ENCODE data around the gene SNX12.
"Not testable (repeated sequence)": the region's sequence is repeated elsewhere in the genome, so short reads cannot be mapped to it uniquely, and the experiment has no call there.

Gene SNX12

DNA sequence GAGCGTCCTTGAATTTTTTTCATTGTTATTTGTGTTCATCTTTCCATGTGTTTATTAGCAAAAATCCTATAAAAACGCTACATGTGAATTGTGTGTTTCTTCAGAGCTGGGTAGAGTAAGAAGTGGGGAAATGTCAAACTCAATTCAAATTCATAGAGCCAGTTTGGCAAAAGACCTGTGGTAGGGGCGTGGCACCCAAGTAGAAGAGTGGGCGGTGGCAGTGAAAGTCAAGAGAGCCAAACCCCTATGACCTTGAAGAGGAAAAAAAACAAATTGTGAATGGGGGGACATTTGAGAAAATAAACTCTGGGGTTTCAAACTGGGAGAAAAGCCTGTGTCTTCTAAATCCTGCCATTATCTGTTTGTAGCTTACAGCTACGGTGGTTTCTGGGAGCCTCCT, 23.1 kb upstream of the SNX12 start:
- no peak for DNase-seq (ENCODE audit: low read depth in 3 of 3)

DNA sequence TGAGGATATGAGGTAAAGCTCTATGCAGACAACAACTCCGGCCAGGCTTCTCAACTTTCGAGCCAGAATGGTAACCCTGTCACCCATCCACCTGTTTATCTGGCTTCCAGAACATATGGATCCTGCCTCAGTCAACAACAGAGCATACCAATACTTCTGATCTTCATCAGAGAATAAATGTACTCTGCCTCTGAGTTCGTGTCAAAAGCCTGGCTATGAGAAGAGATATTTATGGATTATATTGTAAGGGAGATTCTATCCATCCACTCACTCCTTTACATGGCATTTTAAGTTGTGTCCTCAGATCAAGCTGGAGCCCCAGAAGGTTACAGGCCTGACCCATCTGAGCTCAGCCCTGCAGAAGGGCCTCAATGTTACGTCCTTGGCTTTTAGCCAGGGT, 17.8 kb upstream of the SNX12 start:
- no peak for DNase-seq (ENCODE audit: low read depth in 3 of 3)

GRCh38 chrX:71082822-71083221, 14.7 kb upstream of the SNX12 start:
- no peak for DNase-seq (ENCODE audit: low read depth in 3 of 3)

GRCh38 chrX:71082124-71082647, 14.1 kb upstream of the SNX12 start:
- DNase-seq (ENCODE audit: low read depth in 3 of 3), result no peak

GRCh38 chrX:71081330-71082123, 13.4 kb upstream of the SNX12 start:
- no peak for DNase-seq (ENCODE audit: low read depth in 3 of 3)

DNA sequence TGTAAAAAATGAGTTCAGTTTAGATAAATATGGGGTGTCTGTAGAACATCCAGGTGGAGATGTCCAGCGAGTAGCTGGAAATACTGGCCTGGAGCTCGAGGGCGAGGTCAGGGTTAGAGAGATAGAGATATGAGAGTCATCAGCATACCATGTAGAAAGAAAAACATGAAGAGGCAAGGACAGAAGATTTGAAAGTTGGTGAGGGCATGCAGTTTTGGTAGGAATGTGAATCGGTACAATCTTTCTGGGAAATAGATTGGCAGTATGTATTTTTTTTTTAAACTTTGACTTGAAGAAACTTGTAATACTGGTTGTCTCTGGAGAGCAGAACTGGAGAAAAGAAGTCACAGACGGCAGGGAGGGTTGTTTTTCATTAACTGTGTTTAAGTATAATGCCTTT, 2.4 kb upstream of the SNX12 start:
- DNase-seq (ENCODE audit: low read depth in 3 of 3), result no peak

GRCh38 chrX:71067712-71068043, 456 bp downstream of the SNX12 start:
- DNase-seq (ENCODE audit: low read depth in 3 of 3), result no peak

DNA sequence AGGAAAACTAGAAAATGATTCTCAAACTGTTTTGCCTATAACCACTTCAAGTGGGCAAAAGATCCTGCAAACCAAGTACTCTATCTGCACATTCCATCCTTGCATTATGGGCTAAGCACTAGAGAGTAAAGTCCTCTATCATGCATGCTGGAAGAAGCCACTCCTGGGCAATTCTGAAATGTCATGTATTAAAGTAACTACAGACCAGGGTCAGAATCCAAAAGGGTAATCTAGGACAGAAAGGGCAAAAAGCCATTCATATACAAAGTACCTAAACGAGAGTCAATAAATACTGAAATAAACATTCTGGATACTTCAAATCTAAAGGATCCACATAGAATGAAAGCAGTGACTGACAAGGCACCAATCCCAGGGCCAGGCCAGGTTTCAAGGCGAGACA, 1.0 kb downstream of the SNX12 start:
- DNase-seq (ENCODE audit: low read depth in 3 of 3), result no peak

GRCh38 chrX:71060127-71060526, 8.0 kb downstream of the SNX12 start:
- DNase-seq (ENCODE audit: low read depth in 3 of 3), result no peak

DNA sequence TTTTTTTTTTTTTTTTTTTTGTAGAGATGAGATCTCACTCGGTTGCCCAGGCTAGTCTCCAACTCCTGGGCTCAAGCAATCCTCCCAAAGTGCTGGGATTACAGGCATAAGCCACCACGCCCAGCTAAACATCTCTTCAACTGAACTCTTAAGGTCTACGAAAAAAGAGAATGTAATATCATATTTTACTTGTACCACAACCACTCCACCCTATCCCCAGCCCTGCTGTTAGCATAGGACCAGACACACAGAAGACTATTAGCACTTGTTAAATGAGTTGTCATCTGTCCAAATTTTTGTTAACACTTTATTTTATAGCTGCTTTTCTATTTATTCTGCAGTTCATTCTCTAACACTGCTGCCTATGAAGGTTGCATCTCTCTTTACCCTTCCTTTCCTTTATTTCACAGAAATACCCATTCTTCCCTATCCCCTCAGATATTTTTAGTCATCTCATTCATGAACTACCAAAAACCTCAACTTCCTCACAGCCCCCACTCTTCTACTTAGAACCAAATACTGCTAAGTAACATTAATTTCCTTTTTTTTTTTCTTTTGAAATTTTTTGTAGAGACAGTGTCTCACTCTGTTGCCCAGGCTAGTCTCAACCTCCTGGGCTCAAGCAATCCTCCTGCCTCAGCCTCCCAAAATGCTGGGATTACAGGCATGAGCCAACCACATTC, 10.1 kb downstream of the SNX12 start:
- no peak for DNase-seq (ENCODE audit: low read depth in 3 of 3)

GRCh38 chrX:71056867-71057266, 11.3 kb downstream of the SNX12 start:
- DNase-seq (ENCODE audit: low read depth in 3 of 3), result no peak

DNA sequence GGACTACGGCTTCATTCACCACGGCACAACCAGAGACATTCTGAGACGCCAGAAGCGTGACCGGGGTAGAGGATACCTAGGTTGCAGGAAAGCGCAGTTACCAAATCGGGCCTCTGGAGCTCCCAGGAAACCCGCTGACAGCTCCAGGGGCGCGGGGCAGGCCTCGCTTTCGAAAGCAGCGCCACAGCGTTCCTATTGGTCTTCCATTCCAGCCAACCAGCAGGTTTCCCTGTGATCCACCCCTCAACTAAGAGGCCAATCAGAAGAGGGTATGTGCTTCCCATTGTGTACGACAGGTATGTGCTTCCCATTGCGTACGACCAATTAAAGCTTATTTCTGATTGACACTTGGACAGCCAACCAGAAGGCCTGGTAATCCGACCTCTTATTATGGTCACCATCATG, 14.9 kb downstream of the SNX12 start:
- no peak for DNase-seq (ENCODE audit: low read depth in 3 of 3)

GRCh38 chrX:71052721-71053120, 15.4 kb downstream of the SNX12 start:
- DNase-seq (ENCODE audit: low read depth in 3 of 3), result no peak

DNA sequence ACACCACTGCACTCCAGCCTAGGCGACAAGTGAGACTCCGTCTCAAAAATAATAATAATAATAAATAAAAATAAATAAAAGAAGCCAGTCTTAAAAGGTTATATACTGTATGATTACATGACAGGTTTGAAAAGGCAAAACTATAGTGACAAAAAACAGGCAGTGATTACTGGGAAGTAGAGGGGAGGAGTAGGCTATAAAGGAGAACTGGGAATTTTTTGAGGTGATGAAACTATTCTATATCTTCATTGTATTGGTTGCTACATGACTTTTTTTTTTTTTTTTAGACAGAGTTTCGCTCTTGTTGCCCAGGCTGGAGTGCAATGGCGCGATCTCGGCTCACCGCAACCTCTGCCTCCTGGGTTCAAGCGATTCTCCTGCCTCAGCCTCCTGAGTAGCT, 20.2 kb downstream of the SNX12 start:
- not testable (repeated sequence) for DNase-seq (ENCODE audit: low read depth in 3 of 3)

DNA sequence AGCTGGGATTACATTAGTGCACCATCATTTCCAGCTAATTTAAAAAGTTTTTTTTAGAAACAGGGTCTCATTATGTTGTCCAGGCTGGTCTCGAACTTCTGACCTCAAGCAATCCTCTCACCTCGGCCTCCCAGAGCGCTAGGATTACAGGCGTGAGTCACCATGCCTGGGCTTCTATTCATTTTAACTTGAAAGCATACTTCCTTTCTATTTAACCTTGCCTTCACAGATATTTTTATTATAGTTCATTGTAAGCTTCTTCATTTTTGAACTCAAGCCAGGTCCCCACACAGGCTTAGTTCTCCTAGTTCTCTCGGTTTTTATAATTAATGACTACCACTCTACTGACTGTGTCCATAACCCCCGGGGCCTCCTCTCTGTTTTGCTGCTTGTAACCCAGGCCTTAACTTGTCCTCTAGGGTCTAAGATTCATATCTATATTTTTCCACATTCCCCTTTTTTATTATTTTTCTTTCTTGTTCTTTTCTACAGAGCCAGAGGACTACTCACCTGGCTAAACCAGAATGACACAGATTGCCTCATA, 50.7 kb downstream of the SNX12 start:
- DNase-seq (ENCODE audit: low read depth in 3 of 3), result no peak
